ENCODE results near the gene NAA60. TPM values are rescaled to one million over a fixed set of nuclear protein-coding genes. Genes with fewer than 3 reads are reported as not detected.

NAA60 gene
- total and polyA plus RNA-seq, 2 experiments from 2014 or later: 47.2 to 82.4 TPM

DNA sequence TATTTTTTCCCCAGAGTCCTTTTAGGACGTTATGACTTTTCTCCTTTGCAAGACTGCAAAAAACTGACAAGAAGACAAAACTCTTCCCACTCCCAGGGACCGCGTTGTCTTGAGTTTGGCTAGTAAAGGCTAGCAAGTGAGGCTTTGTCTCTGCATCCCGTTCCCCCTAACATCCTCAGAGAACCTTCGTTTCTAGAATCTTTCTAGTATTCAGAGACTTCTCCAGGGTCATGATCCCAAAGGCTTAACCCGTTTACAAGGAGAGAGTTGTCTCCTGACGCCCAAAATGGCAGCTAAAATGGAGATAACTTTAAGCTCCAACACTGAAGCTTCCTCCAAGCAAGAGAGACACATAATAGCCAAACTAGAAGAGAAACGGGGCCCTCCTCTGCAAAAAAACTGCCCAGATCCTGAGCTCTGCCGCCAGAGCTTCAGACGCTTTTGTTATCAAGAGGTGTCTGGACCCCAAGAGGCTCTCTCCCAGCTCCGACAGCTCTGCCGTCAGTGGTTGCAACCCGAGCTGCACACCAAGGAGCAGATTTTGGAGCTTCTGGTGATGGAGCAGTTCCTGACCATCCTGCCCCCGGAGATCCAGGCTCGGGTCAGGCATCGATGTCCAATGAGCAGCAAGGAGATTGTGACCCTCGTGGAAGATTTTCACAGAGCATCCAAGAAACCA is 41.6 kb upstream of the NAA60 start:
- WGBS (ENCODE audit: low lambda C conversion rate, missing lambda C conversion rate): 23% methylated on average over 17 of the region's 17 CpGs
- H3K79me2 ChIP-seq: peaks cover 50% of the 10 kb centered on the region
- H3K9me3 ChIP-seq (ENCODE audit: low read depth): peaks cover 30% of the 10 kb centered on the region
- H3K4me3 ChIP-seq: peak overlapping the region; percentile 54
- TF ChIP-seq EZH2 (IDR thresholded peaks at IDR 0.05; ENCODE audit: borderline replicate concordance) (no peak), EZH2phosphoT487 (IDR thresholded peaks at IDR 0.05; ENCODE audit: low read depth, severe bottlenecking, unreplicated experiment) (no peak)
- TF ChIP-seq, protein P1, sequence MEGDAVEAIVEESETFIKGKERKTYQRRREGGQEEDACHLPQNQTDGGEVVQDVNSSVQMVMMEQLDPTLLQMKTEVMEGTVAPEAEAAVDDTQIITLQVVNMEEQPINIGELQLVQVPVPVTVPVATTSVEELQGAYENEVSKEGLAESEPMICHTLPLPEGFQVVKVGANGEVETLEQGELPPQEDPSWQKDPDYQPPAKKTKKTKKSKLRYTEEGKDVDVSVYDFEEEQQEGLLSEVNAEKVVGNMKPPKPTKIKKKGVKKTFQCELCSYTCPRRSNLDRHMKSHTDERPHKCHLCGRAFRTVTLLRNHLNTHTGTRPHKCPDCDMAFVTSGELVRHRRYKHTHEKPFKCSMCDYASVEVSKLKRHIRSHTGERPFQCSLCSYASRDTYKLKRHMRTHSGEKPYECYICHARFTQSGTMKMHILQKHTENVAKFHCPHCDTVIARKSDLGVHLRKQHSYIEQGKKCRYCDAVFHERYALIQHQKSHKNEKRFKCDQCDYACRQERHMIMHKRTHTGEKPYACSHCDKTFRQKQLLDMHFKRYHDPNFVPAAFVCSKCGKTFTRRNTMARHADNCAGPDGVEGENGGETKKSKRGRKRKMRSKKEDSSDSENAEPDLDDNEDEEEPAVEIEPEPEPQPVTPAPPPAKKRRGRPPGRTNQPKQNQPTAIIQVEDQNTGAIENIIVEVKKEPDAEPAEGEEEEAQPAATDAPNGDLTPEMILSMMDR (IDR thresholded peaks at IDR 0.05; ENCODE audit: poor library complexity): no peak
- H3K9me2 ChIP-seq (replicated peaks; ENCODE audit: insufficient read depth): no peaks in the 10 kb centered on the region
- peak overlapping the region; percentile 86 for H2AFZ ChIP-seq
- peak overlapping the region; percentile 81 for H3K27ac ChIP-seq
- H4K20me1 ChIP-seq (ENCODE audit: insufficient read depth, poor library complexity, severe bottlenecking): no peaks in the 10 kb centered on the region
- peak; percentile 19 for DNase-seq (ENCODE audit: low spot score)
- H3K4me1 ChIP-seq (ENCODE audit: insufficient read depth): peaks cover 6% of the 10 kb centered on the region
- peaks cover 4% of the 10 kb centered on the region for H3K36me3 ChIP-seq (replicated peaks; ENCODE audit: insufficient read depth, low read depth)
- H3K4me2 ChIP-seq: peak overlapping the region; percentile 91
- no peaks in the 10 kb centered on the region for H3K27me3 ChIP-seq

DNA sequence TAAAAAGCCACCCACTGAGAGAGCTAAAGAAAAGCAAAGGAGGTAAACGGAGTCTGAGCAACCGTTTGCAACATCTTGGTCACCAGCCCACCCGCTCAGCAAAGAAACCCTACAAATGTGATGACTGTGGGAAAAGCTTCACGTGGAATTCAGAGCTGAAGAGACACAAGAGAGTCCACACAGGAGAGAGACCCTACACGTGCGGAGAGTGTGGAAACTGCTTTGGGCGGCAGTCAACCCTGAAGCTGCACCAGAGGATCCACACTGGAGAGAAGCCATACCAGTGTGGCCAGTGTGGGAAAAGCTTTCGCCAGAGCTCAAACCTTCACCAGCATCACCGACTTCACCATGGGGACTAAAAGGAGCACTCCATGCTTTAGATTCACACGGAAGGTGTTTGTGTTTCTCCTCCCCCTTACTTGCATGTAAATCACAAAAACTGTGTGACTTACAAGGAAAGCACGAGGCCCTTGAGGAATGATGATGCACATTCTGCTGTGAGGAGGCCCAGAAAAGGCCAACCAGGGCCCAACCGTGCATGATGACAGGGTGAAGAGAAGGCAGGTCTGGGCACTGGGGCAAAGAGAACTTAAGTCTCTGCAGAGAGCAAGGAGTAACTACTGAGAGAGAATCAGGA is 34.8 kb upstream of the NAA60 start:
- Histone ChIP-seq H4K20me1 (ENCODE audit: insufficient read depth, poor library complexity, severe bottlenecking) (no peaks in the 10 kb centered on the region), H3K4me2 (no peak overlapping the region), H3K79me2 (peaks cover 9% of the 10 kb centered on the region), H3K9me3 (ENCODE audit: low read depth) (peaks cover 60% of the 10 kb centered on the region), H3K36me3 (replicated peaks; ENCODE audit: insufficient read depth, low read depth) (peaks cover 24% of the 10 kb centered on the region), H3K9me2 (replicated peaks; ENCODE audit: insufficient read depth) (no peaks in the 10 kb centered on the region), H3K27me3 (no peaks in the 10 kb centered on the region), H2AFZ (no peak overlapping the region), H3K27ac (no peak overlapping the region), H3K4me1 (ENCODE audit: insufficient read depth) (no peaks in the 10 kb centered on the region), H3K4me3 (no peak overlapping the region)
- DNase-seq (ENCODE audit: low spot score): no peak
- TF ChIP-seq EZH2phosphoT487 (IDR thresholded peaks at IDR 0.05; ENCODE audit: low read depth, severe bottlenecking, unreplicated experiment): no peak
- no peak for TF ChIP-seq EZH2 (IDR thresholded peaks at IDR 0.05; ENCODE audit: borderline replicate concordance)
- TF ChIP-seq, protein P1 (IDR thresholded peaks at IDR 0.05; ENCODE audit: poor library complexity): no peak
- 96% methylated on average over 12 of the region's 12 CpGs for WGBS (ENCODE audit: low lambda C conversion rate, missing lambda C conversion rate)

DNA sequence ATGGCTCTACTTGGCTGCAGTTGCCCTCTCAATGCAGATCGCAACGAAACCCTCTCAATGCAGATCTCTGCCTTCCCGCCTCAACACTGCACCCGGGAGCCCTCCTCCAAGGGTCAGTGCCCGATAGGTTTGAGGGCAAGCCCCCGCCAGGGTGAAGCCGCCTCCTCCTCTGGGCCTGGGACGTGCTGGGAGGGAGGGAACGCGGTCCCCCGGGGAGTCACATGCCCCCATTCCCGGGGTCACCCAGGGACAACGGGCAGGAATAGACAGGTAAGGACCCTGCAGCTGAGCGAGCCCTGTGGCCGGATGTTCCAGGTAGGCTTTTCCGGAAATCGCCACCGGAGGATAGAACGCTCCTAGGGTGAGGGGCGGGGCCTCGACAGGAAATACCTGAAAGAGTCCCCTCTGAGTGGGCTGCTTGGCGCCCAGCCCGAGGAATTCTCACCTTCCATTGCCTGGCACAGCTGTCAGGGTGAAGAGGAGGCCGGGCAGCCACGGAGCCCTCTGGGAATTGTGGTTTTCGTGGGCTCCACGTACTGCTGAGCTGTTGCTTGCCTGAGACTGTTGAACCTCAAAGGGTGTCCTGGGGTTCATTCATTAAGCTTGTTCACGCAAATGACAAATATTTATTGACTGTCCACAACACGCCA is 29.6 kb upstream of the NAA60 start:
- no peaks in the 10 kb centered on the region for H4K20me1 ChIP-seq (ENCODE audit: insufficient read depth, poor library complexity, severe bottlenecking)
- H3K79me2 ChIP-seq: no peaks in the 10 kb centered on the region
- no peaks in the 10 kb centered on the region for H3K9me2 ChIP-seq (replicated peaks; ENCODE audit: insufficient read depth)
- no peaks in the 10 kb centered on the region for H3K27me3 ChIP-seq
- peaks cover 11% of the 10 kb centered on the region for H3K36me3 ChIP-seq (replicated peaks; ENCODE audit: insufficient read depth, low read depth)
- 96% methylated on average over 29 of the region's 29 CpGs for WGBS (ENCODE audit: low lambda C conversion rate, missing lambda C conversion rate)
- TF ChIP-seq EZH2phosphoT487 (IDR thresholded peaks at IDR 0.05; ENCODE audit: low read depth, severe bottlenecking, unreplicated experiment) (no peak), EZH2 (IDR thresholded peaks at IDR 0.05; ENCODE audit: borderline replicate concordance) (no peak)
- TF ChIP-seq, protein P1 (IDR thresholded peaks at IDR 0.05; ENCODE audit: poor library complexity): no peak
- H2AFZ ChIP-seq: no peak overlapping the region
- H3K27ac ChIP-seq: no peak overlapping the region
- H3K4me1 ChIP-seq (ENCODE audit: insufficient read depth): no peaks in the 10 kb centered on the region
- no peak overlapping the region for H3K4me2 ChIP-seq
- no peak overlapping the region for H3K4me3 ChIP-seq
- peaks cover 23% of the 10 kb centered on the region for H3K9me3 ChIP-seq (ENCODE audit: low read depth)
- no peak for DNase-seq (ENCODE audit: low spot score)

All from hepatocyte (in vitro differentiated cells).